ENCODE measurements around the gene TNFAIP8L2.

DNA sequence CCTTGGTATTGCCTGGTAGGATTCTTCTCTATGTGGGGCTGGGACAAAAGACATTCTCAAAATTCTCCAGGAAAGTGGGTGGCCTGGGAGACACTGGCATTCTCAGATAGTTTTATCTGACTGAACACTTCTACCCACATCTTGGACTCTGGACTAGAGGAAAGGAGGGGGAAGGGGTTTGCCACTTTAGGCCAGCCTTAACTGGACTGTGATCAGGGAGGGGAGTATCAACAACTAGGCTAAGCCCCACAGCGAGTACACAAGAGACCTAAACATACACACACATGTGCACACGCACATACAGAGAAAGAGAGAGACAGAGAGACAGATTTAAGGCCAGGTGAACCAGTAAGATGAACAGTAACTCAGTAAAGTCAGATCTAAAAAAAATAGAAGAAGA lies 8.8 kb upstream of the TNFAIP8L2 start:
- TF ChIP-seq, protein P1, sequence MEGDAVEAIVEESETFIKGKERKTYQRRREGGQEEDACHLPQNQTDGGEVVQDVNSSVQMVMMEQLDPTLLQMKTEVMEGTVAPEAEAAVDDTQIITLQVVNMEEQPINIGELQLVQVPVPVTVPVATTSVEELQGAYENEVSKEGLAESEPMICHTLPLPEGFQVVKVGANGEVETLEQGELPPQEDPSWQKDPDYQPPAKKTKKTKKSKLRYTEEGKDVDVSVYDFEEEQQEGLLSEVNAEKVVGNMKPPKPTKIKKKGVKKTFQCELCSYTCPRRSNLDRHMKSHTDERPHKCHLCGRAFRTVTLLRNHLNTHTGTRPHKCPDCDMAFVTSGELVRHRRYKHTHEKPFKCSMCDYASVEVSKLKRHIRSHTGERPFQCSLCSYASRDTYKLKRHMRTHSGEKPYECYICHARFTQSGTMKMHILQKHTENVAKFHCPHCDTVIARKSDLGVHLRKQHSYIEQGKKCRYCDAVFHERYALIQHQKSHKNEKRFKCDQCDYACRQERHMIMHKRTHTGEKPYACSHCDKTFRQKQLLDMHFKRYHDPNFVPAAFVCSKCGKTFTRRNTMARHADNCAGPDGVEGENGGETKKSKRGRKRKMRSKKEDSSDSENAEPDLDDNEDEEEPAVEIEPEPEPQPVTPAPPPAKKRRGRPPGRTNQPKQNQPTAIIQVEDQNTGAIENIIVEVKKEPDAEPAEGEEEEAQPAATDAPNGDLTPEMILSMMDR (conservative IDR thresholded peaks at IDR 0.05 in 1 of 2, IDR thresholded peaks at IDR 0.05 in 1 of 2; ENCODE audit: low read depth in 1 of 2, low read length in 2 of 2) = no peak
- TF ChIP-seq EZH2 (IDR thresholded peaks at IDR 0.05; ENCODE audit: low read length, missing control alignments) = no peak
